ENCODE measurements around the gene PROX1. TPM values are rescaled to one million over a fixed set of nuclear protein-coding genes. Genes with fewer than 3 reads are reported as not detected.

PROX1 gene
- total RNA-seq, 2 donors from 2014 or later, result 0.21 to 4.3 TPM

DNA sequence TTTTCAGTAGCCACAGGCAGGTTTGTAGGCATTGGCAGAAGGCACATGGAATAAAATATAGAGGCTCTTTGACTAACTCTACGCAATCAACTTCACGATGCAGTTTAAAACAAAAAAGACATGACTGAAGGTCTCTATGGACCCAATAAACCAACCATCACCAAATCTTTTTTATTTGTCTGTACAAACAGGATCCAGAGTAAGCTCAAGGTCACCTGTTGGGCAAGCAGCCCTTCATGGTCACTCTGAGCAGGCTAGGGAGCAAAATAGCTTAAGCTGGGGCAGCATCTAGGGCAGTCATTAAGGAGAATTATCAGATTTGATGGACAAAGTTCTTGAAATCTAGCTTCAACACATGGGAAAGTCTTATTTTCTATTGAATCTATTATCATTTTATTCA lies 26.8 kb upstream of the PROX1 start:
- Histone ChIP-seq H3K27ac (no peak overlapping the region), H3K9me3 (no peaks in the 10 kb centered on the region), H3K27me3 (replicated peaks; ENCODE audit: insufficient read depth) (no peaks in the 10 kb centered on the region), H3K4me1 (ENCODE audit: control insufficient read depth in 1 of 2, low read depth in 2 of 2) (no peaks in the 10 kb centered on the region), H3K36me3 (no peaks in the 10 kb centered on the region), H3K4me3 (no peak overlapping the region)
- ATAC-seq (ENCODE audit: insufficient number of reproducible peaks, low FRiP score, low read depth) (no peak), DNase-seq (ENCODE audit: low spot score) (no peak)
- TF ChIP-seq, protein P1, sequence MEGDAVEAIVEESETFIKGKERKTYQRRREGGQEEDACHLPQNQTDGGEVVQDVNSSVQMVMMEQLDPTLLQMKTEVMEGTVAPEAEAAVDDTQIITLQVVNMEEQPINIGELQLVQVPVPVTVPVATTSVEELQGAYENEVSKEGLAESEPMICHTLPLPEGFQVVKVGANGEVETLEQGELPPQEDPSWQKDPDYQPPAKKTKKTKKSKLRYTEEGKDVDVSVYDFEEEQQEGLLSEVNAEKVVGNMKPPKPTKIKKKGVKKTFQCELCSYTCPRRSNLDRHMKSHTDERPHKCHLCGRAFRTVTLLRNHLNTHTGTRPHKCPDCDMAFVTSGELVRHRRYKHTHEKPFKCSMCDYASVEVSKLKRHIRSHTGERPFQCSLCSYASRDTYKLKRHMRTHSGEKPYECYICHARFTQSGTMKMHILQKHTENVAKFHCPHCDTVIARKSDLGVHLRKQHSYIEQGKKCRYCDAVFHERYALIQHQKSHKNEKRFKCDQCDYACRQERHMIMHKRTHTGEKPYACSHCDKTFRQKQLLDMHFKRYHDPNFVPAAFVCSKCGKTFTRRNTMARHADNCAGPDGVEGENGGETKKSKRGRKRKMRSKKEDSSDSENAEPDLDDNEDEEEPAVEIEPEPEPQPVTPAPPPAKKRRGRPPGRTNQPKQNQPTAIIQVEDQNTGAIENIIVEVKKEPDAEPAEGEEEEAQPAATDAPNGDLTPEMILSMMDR (IDR thresholded peaks at IDR 0.05), result no peak

DNA sequence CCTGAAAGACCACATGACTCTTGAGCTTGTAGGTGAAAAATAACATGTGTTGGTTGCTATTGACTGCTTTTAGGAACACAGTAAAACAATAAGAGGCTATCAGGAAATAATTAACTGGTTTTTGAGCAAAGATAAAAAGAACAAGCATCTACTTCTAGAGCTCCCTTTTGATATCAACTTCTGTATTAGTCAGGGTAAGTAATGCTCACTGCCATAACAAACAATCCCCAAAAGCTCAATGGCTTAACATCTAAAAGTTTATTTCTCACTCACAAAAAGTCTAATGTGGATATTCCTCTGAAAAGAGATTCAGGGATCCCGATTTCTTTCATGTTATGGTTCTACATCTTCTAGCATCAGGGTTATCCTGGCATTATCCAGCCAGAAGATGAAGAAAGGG lies 25.3 kb upstream of the PROX1 start:
- TF ChIP-seq, protein P1 (IDR thresholded peaks at IDR 0.05), result no peak
- no peak for DNase-seq (ENCODE audit: low spot score)
- no peak for ATAC-seq (ENCODE audit: insufficient number of reproducible peaks, low FRiP score, low read depth)
- H3K27ac ChIP-seq, result no peak overlapping the region
- no peaks in the 10 kb centered on the region for H3K4me1 ChIP-seq (ENCODE audit: control insufficient read depth in 1 of 2, low read depth in 2 of 2)
- H3K36me3 ChIP-seq, result no peaks in the 10 kb centered on the region
- H3K27me3 ChIP-seq (replicated peaks; ENCODE audit: insufficient read depth), result no peaks in the 10 kb centered on the region
- H3K9me3 ChIP-seq, result no peaks in the 10 kb centered on the region
- H3K4me3 ChIP-seq, result no peak overlapping the region

DNA sequence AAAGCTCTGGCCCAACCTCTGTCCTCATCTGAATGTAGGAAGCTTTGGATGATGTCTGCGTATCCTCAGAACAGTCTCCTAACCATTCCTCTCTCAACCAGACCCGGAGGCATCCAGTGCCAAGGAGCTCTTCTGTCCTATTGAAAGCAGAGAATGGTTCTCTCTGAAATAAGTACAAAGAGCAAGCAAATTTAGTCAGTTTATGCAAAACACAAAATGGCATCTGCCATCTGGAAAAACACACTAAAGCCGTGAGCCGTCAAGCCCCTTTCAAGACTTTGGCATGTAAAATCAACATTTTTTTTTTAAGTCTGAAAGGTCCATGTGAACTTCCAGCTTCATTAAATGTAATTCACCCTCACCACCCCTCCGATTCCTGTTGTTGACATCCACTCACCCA lies 21.7 kb upstream of the PROX1 start:
- no peaks in the 10 kb centered on the region for H3K36me3 ChIP-seq
- TF ChIP-seq, protein P1 (IDR thresholded peaks at IDR 0.05), result no peak
- ATAC-seq (ENCODE audit: insufficient number of reproducible peaks, low FRiP score, low read depth), result no peak
- H3K4me3 ChIP-seq, result no peak overlapping the region
- no peak for DNase-seq (ENCODE audit: low spot score)
- no peaks in the 10 kb centered on the region for H3K4me1 ChIP-seq (ENCODE audit: control insufficient read depth in 1 of 2, low read depth in 2 of 2)
- no peaks in the 10 kb centered on the region for H3K9me3 ChIP-seq
- no peak overlapping the region for H3K27ac ChIP-seq
- no peaks in the 10 kb centered on the region for H3K27me3 ChIP-seq (replicated peaks; ENCODE audit: insufficient read depth)

DNA sequence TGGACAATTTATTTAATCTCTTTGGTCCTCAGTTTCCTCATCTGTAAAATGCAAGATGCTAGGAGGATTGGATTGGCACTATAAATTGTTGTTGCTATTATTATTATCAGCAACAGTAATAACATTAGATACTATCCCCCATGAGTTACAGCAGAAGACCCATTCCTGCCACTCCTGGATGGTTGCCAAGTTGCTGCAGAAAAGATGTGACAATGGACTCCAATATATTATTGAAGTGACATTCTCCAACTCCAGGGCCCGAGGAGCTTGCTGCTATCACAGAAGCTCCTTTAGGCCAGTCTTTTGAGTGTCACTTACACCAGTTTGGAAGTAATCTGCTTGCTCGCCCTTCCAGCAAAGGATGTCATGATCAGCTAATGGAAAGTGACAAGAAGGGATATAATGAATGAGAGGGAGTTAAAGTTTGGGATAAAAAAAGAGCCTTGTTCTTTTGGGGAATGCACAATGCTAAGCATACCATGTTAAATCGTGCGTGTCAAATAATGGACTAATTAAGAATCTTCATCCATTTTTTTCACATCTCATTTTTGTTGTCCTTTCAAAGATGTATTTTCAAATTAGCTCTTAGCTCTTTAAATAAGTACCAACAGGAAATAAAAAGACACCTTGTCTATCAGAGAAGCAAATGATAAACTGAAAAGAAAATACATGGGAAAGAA lies 19.5 kb upstream of the PROX1 start:
- no peak overlapping the region for H3K27ac ChIP-seq
- no peaks in the 10 kb centered on the region for H3K4me1 ChIP-seq (ENCODE audit: control insufficient read depth in 1 of 2, low read depth in 2 of 2)
- TF ChIP-seq, protein P1 (IDR thresholded peaks at IDR 0.05), result no peak
- no peak for DNase-seq (ENCODE audit: low spot score)
- H3K27me3 ChIP-seq (replicated peaks; ENCODE audit: insufficient read depth), result no peaks in the 10 kb centered on the region
- no peak overlapping the region for H3K4me3 ChIP-seq
- H3K9me3 ChIP-seq, result no peaks in the 10 kb centered on the region
- H3K36me3 ChIP-seq, result no peaks in the 10 kb centered on the region
- ATAC-seq (ENCODE audit: insufficient number of reproducible peaks, low FRiP score, low read depth), result no peak

DNA sequence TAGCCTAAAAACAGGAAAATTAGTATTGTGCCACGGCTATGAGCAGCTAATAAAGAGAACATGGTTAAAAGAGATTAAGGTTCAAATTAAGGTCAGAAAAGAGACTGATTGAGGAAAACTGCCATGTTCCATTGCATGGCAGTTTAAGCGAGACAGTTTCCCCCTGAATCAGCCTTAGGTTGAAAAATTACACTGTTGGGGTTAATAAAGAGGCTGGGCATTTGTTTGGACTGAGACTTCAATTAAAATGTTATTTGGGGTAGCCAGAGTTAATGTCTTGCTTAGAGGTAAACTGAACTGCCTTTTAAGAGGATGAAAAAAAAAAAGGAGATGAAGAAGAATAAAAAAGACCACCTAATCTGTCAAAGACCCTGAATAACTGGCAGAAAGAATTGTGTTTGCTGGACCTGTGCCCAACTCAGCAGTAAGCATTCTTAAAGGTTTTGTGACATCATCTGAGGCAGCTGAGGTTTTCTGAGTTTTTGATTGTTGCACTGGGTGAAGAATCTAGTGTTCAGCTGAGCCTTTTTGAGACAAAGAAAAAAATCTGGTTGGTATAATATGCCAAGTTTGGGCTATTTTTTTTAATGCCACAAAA lies 17.7 kb upstream of the PROX1 start:
- DNase-seq (ENCODE audit: low spot score) (no peak), ATAC-seq (ENCODE audit: insufficient number of reproducible peaks, low FRiP score, low read depth) (no peak)
- Histone ChIP-seq H3K27me3 (replicated peaks; ENCODE audit: insufficient read depth) (no peaks in the 10 kb centered on the region), H3K36me3 (no peaks in the 10 kb centered on the region), H3K4me1 (ENCODE audit: control insufficient read depth in 1 of 2, low read depth in 2 of 2) (no peaks in the 10 kb centered on the region), H3K9me3 (no peaks in the 10 kb centered on the region), H3K4me3 (no peak overlapping the region), H3K27ac (no peak overlapping the region)
- TF ChIP-seq, protein P1 (IDR thresholded peaks at IDR 0.05), result no peak
